CD4-positive, alpha-beta T cell (primary cell): ENCODE results near the gene NAV2. TPM values are rescaled to one million over a fixed set of nuclear protein-coding genes. Genes with fewer than 3 reads are reported as not detected.

Experiments used
- ATAC-seq: fragments of 200-7000 bp; cut with Tn5 transposase; one replicate; pipeline ENCODE4 v1.10.0; 2022; ENCODE audit warnings: mild to moderate bottlenecking; ENCODE audit not compliant: poor library complexity
- CTCF ChIA-PET: fragments of 350-600 bp; sonication (Branson Sonifier 250); formaldehyde crosslinking; loops from one replicate; lab custom pipeline; 2021; ENCODE audit warnings: antibody characterized with exemption, inconsistent platforms; lab: Charles Lee
- POLR2A ChIA-PET: fragments of 350-600 bp; sonication (Branson Sonifier 250); formaldehyde crosslinking; loops from one replicate; lab custom pipeline; 2021; ENCODE audit warnings: antibody characterized with exemption, inconsistent platforms; lab: Charles Lee
- DNase-seq, 14 experiments: peaks; one replicate each; pipeline ENCODE4 v3.0.0-alpha.2; 2013 to 2020; ENCODE audit warnings: mixed read lengths in 2 of 14
- H3K27ac ChIP-seq, 2 donors: one replicate each; pipeline versions ENCODE4 v1.5.1 to v1.7.0; 2013; ENCODE audit warnings: low read length in 2 of 2, low read depth in 1 of 2, mild to moderate bottlenecking in 1 of 2
- H3K27me3 ChIP-seq, 2 experiments: 1 replicate in 1 of 2; 2 replicates in 1 of 2; pipeline versions ENCODE4 v1.6.1 to v1.7.0; 2013; ENCODE audit warnings: low read length in 2 of 2, control low read depth in 1 of 2, mild to moderate bottlenecking in 1 of 2, moderate library complexity in 1 of 2; ENCODE audit not compliant: insufficient read depth in 2 of 2, control insufficient read depth in 1 of 2
- H3K36me3 ChIP-seq: one replicate; pipeline ENCODE4 v1.6.1; 2013; ENCODE audit warnings: low read length, control low read depth; ENCODE audit not compliant: insufficient read depth
- H3K4me1 ChIP-seq: one replicate; pipeline ENCODE4 v1.6.1; 2013; ENCODE audit warnings: low read length, control low read depth; ENCODE audit not compliant: insufficient read depth
- H3K4me3 ChIP-seq: one replicate; pipeline ENCODE4 v1.5.1; 2013; ENCODE audit warnings: mild to moderate bottlenecking, low read length, moderate library complexity
- H3K9me3 ChIP-seq, 2 experiments: 1 replicate in 1 of 2; 2 replicates in 1 of 2; pipeline versions ENCODE4 v1.6.1 to v1.7.0; 2013; ENCODE audit warnings: low read length in 2 of 2, mild to moderate bottlenecking in 2 of 2, control low read depth in 1 of 2, moderate library complexity in 1 of 2; ENCODE audit not compliant: control insufficient read depth in 1 of 2, insufficient read depth in 1 of 2
- H3K27ac Mint-ChIP-seq: one replicate; pipeline ENCODE4 v1.8.0; 2020; ENCODE audit warnings: mixed read lengths
- H3K27me3 Mint-ChIP-seq: one replicate; pipeline ENCODE4 v1.8.0; 2021; ENCODE audit warnings: mixed read lengths
- H3K36me3 Mint-ChIP-seq: one replicate; pipeline ENCODE4 v1.8.0; 2021; ENCODE audit warnings: low read depth, mixed read lengths
- H3K4me1 Mint-ChIP-seq: one replicate; pipeline ENCODE4 v1.8.0; 2021; ENCODE audit warnings: low read depth, mixed read lengths
- H3K4me3 Mint-ChIP-seq: one replicate; pipeline ENCODE4 v1.8.0; 2020; ENCODE audit warnings: mild to moderate bottlenecking, mixed read lengths
- H3K9me3 Mint-ChIP-seq: one replicate; pipeline ENCODE4 v1.8.0; 2020; ENCODE audit warnings: mixed read lengths
- intact Hi-C, 2 experiments: fragments of 100-400 bp; cut with DNase I in 1 of 2; cut with micrococcal nuclease in 1 of 2; formaldehyde crosslinking; loops; one replicate each; pipeline versions ENCODE4 v1.15.1 to v1.9.0; 2023 to 2025; cut with DNase I, micrococcal nuclease
- total RNA-seq, 174 experiments: library from RNA in 2 of 174; stranded (reverse) in 2 of 174; gene quantifications; one replicate each; pipeline ENCODE4 v1.2.3 and lab custom pipeline; 2021 to 2026
- TF ChIP-seq, protein P1 (sequence below): fragments of 200-600 bp; IDR thresholded peaks from one replicate; pipeline ENCODE4 v1.8.0; 2022; ENCODE audit warnings: antibody characterized with exemption, mild to moderate bottlenecking

Gene NAV2
- total RNA-seq, 2 experiments from 2014 or later, result 0.55 to 0.64 TPM

DNA sequence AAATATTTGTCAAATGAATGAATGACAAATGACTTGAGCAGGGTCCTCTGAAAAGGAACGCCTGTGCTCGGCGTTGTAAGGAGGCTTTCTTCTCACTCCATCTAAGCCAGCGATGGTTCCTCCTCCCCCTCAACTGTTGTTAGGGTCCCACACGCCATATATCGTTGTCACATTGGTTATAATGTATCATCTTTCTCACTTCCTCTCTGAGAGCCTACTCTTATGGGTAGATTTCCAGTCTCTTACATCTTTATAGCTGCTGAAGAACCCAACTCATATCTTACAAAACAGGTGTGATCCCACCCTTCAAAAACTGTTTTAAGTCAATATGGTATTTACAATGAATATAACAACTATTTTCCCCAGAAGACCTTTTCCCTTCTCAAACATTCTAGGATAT lies 81.5 kb downstream of the NAV2 start:
- Histone ChIP-seq H3K4me1 (no peaks in the 10 kb centered on the region), H3K27ac (no peak overlapping the region), H3K36me3 (no peaks in the 10 kb centered on the region), H3K4me3 (no peak overlapping the region), H3K9me3 (no peaks in the 10 kb centered on the region), H3K27me3 (peaks cover 0 to 2% of the 10 kb centered on the region in 2 experiments)
- H3K9me3 Mint-ChIP-seq, result no peaks in the 10 kb centered on the region
- CTCF ChIA-PET, result no interaction called here
- no peaks in the 10 kb centered on the region for H3K36me3 Mint-ChIP-seq
- no peak overlapping the region for H3K4me3 Mint-ChIP-seq
- TF ChIP-seq, protein P1, sequence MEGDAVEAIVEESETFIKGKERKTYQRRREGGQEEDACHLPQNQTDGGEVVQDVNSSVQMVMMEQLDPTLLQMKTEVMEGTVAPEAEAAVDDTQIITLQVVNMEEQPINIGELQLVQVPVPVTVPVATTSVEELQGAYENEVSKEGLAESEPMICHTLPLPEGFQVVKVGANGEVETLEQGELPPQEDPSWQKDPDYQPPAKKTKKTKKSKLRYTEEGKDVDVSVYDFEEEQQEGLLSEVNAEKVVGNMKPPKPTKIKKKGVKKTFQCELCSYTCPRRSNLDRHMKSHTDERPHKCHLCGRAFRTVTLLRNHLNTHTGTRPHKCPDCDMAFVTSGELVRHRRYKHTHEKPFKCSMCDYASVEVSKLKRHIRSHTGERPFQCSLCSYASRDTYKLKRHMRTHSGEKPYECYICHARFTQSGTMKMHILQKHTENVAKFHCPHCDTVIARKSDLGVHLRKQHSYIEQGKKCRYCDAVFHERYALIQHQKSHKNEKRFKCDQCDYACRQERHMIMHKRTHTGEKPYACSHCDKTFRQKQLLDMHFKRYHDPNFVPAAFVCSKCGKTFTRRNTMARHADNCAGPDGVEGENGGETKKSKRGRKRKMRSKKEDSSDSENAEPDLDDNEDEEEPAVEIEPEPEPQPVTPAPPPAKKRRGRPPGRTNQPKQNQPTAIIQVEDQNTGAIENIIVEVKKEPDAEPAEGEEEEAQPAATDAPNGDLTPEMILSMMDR, result no peak
- no peak for ATAC-seq
- peaks cover 24% of the 10 kb centered on the region for H3K27me3 Mint-ChIP-seq
- H3K27ac Mint-ChIP-seq, result no peak overlapping the region
- no peak for DNase-seq
- intact Hi-C loops, result loop anchor here in 1 of 2 experiments (10.0 kb wide), 1 partner anchor 59 kb away; no protein-coding TSS in a partner anchor
- H3K4me1 Mint-ChIP-seq, result no peaks in the 10 kb centered on the region
- POLR2A ChIA-PET, result no interaction called here

DNA sequence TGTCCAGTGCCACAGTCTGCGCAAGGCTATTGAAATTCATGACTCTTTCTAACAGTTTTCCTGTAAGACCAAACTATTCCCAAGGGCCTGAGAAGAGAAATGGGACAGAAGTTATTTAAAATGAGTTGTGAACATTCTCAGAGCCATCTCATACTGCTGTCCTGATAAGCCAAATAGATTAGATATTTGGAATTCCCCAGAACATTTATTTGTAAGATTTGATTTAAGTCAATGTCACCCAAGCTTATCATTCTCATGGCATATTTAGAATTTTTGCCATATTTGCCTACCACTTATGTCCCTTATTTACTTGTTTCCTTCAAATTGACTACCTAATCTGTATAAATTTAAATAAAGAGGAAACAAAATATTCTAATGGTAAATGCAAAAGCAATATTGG lies 82.4 kb downstream of the NAV2 start:
- H3K4me3 Mint-ChIP-seq, result no peak overlapping the region
- TF ChIP-seq, protein P1, result no peak
- no peak overlapping the region for H3K27ac Mint-ChIP-seq
- H3K9me3 Mint-ChIP-seq, result no peaks in the 10 kb centered on the region
- Histone ChIP-seq H3K4me1 (no peaks in the 10 kb centered on the region), H3K27me3 (peaks cover 0 to 5% of the 10 kb centered on the region in 2 experiments), H3K9me3 (no peaks in the 10 kb centered on the region), H3K4me3 (no peak overlapping the region), H3K36me3 (no peaks in the 10 kb centered on the region), H3K27ac (no peak overlapping the region)
- H3K36me3 Mint-ChIP-seq, result no peaks in the 10 kb centered on the region
- ChIA-PET CTCF (no interaction called here), POLR2A (no interaction called here)
- intact Hi-C loops, result loop anchor here in 1 of 2 experiments (10.0 kb wide), 1 partner anchor 60 kb away; no protein-coding TSS in a partner anchor
- DNase-seq, result no peak
- no peak for ATAC-seq
- peaks cover 24% of the 10 kb centered on the region for H3K27me3 Mint-ChIP-seq
- no peaks in the 10 kb centered on the region for H3K4me1 Mint-ChIP-seq

DNA sequence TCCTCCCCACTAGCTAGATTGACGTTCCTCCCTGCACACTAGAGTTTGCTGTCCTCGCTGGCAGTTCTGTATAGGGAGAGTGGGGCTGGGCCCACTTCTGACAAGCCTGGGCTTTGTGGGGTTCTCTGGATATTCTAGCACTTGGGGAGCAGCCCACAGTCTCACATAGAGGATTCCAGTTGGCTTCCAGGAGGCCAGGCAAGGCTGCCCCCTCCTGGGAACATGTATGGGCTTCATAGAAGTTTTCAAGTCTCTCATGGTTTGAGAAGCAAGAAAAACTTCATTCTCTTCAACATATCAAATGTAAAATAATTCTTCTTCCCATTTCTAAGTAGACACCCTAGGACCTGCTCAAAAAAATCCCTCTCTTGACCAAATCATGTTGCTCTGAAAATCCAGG lies 87.5 kb downstream of the NAV2 start:
- H3K27me3 Mint-ChIP-seq, result peaks cover 19% of the 10 kb centered on the region
- Histone ChIP-seq H3K4me3 (no peak overlapping the region), H3K27ac (no peak overlapping the region), H3K4me1 (no peaks in the 10 kb centered on the region), H3K27me3 (peaks cover 0 to 4% of the 10 kb centered on the region in 2 experiments), H3K9me3 (no peaks in the 10 kb centered on the region), H3K36me3 (no peaks in the 10 kb centered on the region)
- H3K27ac Mint-ChIP-seq, result no peak overlapping the region
- ChIA-PET CTCF (no interaction called here), POLR2A (no interaction called here)
- no peaks in the 10 kb centered on the region for H3K36me3 Mint-ChIP-seq
- H3K4me1 Mint-ChIP-seq, result no peaks in the 10 kb centered on the region
- no peaks in the 10 kb centered on the region for H3K9me3 Mint-ChIP-seq
- intact Hi-C loops, result no loop called here
- ATAC-seq (no peak), DNase-seq (no peak)
- no peak overlapping the region for H3K4me3 Mint-ChIP-seq
- TF ChIP-seq, protein P1, result no peak
